ENCODE data around the gene ASB15.

ASB15 gene

DNA sequence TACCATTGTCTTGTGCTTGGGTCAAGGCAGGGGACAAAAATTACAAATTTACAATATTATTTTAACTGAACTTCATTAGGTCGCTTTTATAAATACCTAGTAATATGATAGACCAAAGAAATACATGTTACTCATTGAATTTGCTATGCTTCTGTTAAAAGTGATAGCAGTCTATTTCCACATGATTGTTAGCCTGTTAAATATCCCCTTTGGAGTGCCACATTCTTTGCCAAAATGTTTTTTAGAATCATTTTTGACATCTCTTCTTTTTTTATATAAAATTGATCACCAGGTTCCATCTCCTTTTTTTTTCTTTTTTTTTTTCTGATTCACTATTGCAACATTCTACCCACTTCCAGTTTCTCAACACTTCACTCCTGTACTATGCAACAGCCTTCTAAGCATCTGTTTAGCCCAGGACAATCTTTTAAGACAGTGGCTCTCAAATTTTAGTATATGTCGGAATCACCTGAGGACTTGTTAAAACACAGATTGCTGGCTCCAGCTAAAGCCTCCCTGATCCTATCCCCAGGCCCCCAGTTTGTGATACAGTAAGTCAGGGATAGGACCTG, 27.6 kb upstream of the ASB15 start:
- Mint-ChIP-seq H3K36me3 (no peaks in the 10 kb centered on the region), H3K4me3 (no peak overlapping the region), H3K27ac (no peak overlapping the region), H3K4me1 (no peaks in the 10 kb centered on the region), H3K27me3 (peaks cover 4% of the 10 kb centered on the region), H3K9me3 (no peaks in the 10 kb centered on the region)
- DNase-seq: no peak
- CTCF ChIA-PET: interaction anchor here (1.0 kb wide), 1 partner anchor 80 kb away, joined by 3 read pairs; no protein-coding TSS in a partner anchor

DNA sequence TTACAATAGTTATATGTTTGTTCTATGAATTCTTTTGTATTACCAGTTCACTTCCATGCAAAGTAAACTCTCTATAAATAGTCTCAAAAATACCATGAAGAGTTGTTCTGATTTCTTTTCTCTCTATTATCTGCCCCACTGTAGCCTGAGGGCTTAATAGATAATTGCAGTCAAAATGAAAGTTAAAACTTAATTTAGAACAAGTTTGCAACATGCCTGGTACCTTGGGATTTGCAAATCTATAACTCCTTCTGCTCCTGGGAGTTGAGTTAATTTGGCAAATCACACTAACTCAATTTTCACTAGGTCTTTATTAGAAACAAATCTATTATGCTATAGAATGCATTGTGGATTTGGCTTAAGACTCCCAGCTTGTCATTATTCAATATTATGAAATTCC, 22.2 kb upstream of the ASB15 start:
- Mint-ChIP-seq H3K4me1 (no peaks in the 10 kb centered on the region), H3K27ac (no peak overlapping the region), H3K36me3 (no peaks in the 10 kb centered on the region), H3K4me3 (no peak overlapping the region), H3K9me3 (no peaks in the 10 kb centered on the region), H3K27me3 (peaks cover 4% of the 10 kb centered on the region)
- CTCF ChIA-PET: no interaction called here
- no peak for DNase-seq

DNA sequence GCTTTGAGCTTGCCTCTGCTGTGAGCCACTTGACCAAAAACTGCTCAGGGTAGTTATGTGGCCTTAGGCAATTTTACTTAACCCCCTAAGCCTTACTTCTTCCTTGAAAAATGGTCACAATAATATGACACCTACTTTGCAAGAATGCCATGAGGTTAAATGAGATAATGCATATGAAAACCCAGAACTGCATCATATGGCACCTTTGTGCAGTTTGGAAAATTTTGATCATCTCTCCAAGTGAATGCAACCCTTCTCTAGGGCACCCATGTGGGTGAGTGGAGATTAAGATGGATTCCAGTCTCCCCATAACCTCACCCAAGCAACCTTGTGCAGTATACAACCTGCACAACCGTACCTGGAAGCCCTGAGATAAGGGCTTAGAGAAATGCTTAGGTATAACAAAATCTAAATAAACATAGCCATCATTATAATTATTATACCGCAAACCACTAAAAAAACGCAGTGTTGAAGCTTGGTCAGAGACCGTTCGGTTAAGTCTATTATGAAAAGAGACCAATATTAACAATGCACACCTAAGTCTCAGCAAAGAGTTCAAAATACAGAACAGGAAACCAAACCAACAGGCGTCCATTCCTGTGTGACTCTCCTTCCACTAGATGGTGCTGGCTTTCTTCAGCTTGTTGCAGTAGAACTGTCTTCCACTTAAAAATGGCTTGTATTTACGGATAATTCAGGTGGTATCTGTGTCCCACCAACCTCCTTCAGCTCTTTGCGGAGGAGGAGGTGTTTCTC, 21.0 kb upstream of the ASB15 start:
- CTCF ChIA-PET: interaction anchor here (0.5 to 2.0 kb wide), 5 partner anchors 55 to 291 kb away, joined by 3 to 6 read pairs (median 3); no protein-coding TSS in a partner anchor
- no peaks in the 10 kb centered on the region for H3K4me1 Mint-ChIP-seq
- peaks cover 4% of the 10 kb centered on the region for H3K27me3 Mint-ChIP-seq
- H3K4me3 Mint-ChIP-seq: no peak overlapping the region
- peak; percentile 24 for DNase-seq
- H3K9me3 Mint-ChIP-seq: no peaks in the 10 kb centered on the region
- no peaks in the 10 kb centered on the region for H3K36me3 Mint-ChIP-seq
- H3K27ac Mint-ChIP-seq: no peak overlapping the region

DNA sequence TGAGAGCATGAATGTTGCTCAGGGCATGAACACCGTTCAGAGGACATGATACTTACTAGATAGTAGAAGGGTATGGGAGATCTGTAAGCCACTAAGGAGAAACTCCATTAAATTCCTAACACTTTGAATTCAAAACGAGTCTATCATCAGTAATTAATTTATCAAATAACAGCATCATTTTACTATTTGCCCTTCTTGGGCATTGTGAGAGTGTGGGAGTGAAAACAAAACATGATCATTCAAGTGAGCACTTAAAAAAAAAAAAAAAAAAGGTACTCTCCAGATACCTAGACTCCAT, 20.5 kb upstream of the ASB15 start:
- no peaks in the 10 kb centered on the region for H3K9me3 Mint-ChIP-seq

DNA sequence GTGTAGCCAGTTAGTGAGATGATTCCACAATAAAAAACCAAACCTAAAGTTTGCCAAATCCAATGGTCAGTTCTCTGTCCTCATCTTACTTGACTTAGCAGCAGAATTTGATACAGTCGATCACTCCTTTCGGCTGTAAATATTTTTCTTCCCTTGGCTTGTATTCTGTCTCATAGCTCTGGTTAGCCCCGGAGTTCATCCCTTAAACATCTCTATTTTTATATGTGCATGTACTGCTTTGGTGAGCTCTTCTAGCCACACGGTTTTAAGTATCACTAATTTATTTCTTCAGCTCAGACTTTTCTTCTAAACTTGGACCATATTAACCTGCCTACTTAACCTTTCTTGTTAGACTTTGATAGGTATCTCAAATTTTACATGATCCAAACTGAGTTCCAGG, 17.8 kb upstream of the ASB15 start:
- Mint-ChIP-seq H3K27ac (no peak overlapping the region), H3K36me3 (no peaks in the 10 kb centered on the region)

More for the DNA sequence above, 20.5 kb upstream of the ASB15 start:
- CTCF ChIA-PET: interaction anchor here (0.8 to 2.0 kb wide), 4 partner anchors 55 to 291 kb away, joined by 3 to 6 read pairs (median 4); no protein-coding TSS in a partner anchor
- no peak for DNase-seq
- Mint-ChIP-seq H3K27ac (no peak overlapping the region), H3K27me3 (peaks cover 4% of the 10 kb centered on the region), H3K36me3 (no peaks in the 10 kb centered on the region), H3K4me1 (no peaks in the 10 kb centered on the region), H3K4me3 (no peak overlapping the region)

DNA sequence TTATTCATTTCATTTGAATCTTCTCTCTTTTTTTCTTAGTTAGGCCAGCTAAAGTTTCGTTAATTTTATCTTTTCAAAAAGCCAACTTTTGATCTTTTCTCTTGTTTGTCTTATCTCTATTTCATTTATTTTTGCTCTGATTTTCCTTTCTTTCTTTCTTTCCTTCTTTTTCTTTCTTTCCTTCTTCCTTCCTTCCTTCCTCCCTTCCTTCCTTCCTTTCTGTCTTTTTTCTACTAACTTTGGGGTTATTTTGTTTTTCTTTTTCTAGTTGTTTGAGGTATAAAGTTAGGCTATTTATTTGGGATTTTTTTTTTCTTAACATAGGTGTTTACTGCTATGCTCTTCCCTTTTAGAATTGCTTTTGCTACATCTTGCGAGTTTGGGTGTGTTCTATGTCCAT, 13.2 kb upstream of the ASB15 start:
- no peak for DNase-seq
- no peaks in the 10 kb centered on the region for H3K9me3 Mint-ChIP-seq
- no peaks in the 10 kb centered on the region for H3K36me3 Mint-ChIP-seq
- H3K27ac Mint-ChIP-seq: no peak overlapping the region
- H3K27me3 Mint-ChIP-seq: peaks cover 8% of the 10 kb centered on the region
- no peak overlapping the region for H3K4me3 Mint-ChIP-seq
- CTCF ChIA-PET: no interaction called here
- no peaks in the 10 kb centered on the region for H3K4me1 Mint-ChIP-seq

More for the DNA sequence above, 17.8 kb upstream of the ASB15 start:
- Mint-ChIP-seq H3K4me3 (no peak overlapping the region), H3K9me3 (no peaks in the 10 kb centered on the region), H3K4me1 (no peaks in the 10 kb centered on the region), H3K27me3 (peaks cover 12% of the 10 kb centered on the region)
- CTCF ChIA-PET: no interaction called here
- DNase-seq: no peak

DNA sequence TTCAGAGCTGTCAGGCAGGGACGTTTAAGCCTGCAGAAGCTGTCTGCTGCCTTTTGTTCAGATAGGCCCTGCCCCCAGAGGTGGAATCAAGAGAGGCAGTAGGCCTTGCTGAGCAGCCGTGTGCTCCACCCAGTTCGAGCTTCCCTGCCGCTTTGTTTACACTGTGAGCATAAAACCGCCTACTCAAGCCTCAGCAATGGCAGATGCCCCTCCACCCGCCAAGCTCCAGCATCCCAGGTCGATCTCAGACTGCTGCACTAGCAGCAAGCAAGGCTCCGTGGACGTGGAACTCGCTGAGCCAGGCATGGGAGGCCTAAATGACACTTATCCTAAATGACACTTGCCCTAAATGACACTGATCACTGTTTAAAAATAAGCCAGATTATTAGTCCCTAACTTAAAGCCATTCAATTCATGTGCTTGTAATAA, 6.8 kb upstream of the ASB15 start:
- Mint-ChIP-seq H3K27ac (no peak overlapping the region), H3K36me3 (no peaks in the 10 kb centered on the region), H3K27me3 (peaks cover 3% of the 10 kb centered on the region), H3K4me1 (no peaks in the 10 kb centered on the region), H3K9me3 (no peaks in the 10 kb centered on the region), H3K4me3 (no peak overlapping the region)
- CTCF ChIA-PET: interaction anchor here (1.8 kb wide), 1 partner anchor 52 kb away, joined by 3 read pairs; no protein-coding TSS in a partner anchor
- no peak for DNase-seq

DNA sequence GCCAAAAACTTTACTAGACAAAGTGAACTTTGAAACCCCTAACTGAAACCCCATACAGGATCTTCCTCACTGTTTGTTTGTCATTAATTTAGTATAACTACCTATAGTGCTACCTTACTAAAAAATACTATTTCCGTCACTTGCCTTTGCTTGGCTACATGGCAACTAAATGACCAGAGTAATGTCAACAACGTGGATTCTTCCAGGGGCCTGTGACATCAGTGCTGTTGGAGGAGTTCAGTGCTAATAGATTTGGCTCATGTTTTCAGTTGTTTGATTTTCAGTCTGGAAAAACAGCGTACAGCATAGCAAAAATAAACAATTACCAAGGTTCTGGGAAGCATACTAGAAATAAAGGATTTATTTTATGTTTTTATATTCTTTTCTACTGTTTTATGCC, 3.0 kb upstream of the ASB15 start:
- Mint-ChIP-seq H3K36me3 (no peaks in the 10 kb centered on the region), H3K4me3 (no peak overlapping the region), H3K9me3 (no peaks in the 10 kb centered on the region), H3K27me3 (peaks cover 3% of the 10 kb centered on the region), H3K4me1 (no peaks in the 10 kb centered on the region), H3K27ac (no peak overlapping the region)
- DNase-seq: no peak
- CTCF ChIA-PET: no interaction called here

DNA sequence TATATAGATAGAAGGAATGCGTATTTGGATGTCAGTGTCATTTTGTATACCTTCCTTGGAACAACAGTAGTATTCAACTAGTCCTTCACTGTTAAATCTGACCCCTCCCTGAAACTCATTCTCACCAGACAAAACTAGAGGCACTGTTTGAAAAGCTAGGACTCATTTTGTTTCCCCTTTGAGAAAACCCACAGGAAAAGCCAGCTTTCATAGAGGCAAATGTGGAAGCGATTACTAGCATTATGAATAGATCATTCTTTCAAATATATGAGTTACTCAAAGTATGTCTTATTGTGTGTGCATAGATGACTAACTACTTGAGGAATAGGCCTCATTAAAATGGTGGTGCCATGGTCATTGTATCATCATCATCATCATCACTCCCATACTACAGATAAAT, 1.9 kb upstream of the ASB15 start:
- no peak overlapping the region for H3K4me3 Mint-ChIP-seq
- peaks cover 3% of the 10 kb centered on the region for H3K27me3 Mint-ChIP-seq
- H3K27ac Mint-ChIP-seq: no peak overlapping the region
- no peak for DNase-seq
- CTCF ChIA-PET: no interaction called here
- no peaks in the 10 kb centered on the region for H3K4me1 Mint-ChIP-seq
- H3K36me3 Mint-ChIP-seq: no peaks in the 10 kb centered on the region
- H3K9me3 Mint-ChIP-seq: no peaks in the 10 kb centered on the region

DNA sequence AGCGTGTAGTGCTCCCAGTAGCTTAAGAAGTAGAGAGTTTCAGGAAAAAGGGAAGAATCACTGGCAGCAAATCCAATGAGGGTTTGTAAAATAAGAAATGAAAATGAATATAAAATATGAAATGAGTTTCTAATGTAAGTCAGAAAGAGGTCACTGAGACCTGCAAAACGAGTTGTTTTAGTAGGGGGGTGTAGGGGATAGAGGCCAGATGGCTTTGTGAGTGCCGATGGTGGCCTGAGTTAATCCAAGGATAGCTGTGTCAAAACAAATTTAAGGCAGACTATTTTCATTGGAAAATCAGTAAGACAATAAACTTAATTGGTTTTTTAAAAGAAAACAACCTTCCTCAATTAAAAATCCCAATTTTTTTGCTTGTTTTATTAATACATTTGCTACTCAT, 745 bp upstream of the ASB15 start:
- no peak for DNase-seq
- Mint-ChIP-seq H3K4me1 (no peaks in the 10 kb centered on the region), H3K4me3 (no peak overlapping the region), H3K27ac (no peak overlapping the region), H3K9me3 (no peaks in the 10 kb centered on the region), H3K27me3 (peaks cover 3% of the 10 kb centered on the region), H3K36me3 (no peaks in the 10 kb centered on the region)
- CTCF ChIA-PET: interaction anchor here (1.3 kb wide), 1 partner anchor 23 kb away, joined by 3 read pairs; no protein-coding TSS in a partner anchor

DNA sequence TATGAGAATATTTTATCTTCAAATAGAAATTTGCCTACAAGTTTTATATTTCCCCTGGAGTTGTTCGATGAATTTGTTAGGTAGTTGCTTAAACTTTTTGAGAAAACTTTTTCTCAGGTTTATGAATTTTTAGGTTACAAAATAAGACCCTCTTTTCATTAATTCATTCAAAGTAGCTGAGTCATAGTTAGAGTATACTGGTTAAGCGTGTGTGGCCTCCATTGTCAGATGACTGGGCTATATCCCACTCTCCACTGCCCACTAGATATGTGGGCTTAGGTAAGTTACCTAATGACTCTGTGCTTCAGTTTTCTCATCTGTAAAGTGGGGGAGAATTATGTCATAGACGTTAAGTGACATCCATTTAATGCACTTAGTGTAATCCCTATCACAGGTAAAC, 1.0 kb downstream of the ASB15 start:
- peaks cover under 1% of the 10 kb centered on the region for H3K27me3 Mint-ChIP-seq
- H3K4me3 Mint-ChIP-seq: no peak overlapping the region
- no peaks in the 10 kb centered on the region for H3K36me3 Mint-ChIP-seq
- H3K4me1 Mint-ChIP-seq: no peaks in the 10 kb centered on the region
- H3K9me3 Mint-ChIP-seq: no peaks in the 10 kb centered on the region
- DNase-seq: no peak
- CTCF ChIA-PET: no interaction called here
- no peak overlapping the region for H3K27ac Mint-ChIP-seq

DNA sequence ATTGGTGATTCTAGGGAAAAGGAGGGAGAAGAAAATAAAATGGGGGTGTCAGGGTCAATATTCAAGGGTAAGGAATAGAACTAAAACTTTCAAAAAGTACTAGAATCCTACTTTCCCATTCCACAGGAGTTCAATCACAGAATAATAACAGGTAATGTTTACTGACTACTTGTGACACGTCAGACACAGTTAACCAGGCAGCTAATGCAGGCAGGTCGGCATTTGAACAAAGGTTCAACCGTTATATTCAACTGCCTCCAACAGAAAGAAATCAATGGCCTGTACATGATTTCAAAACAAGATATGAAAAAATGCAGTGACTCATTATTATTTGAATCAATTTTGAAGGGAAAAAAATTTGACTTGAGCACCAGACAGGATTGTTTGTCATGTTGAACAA, 3.1 kb downstream of the ASB15 start:
- H3K4me3 Mint-ChIP-seq: no peak overlapping the region
- H3K9me3 Mint-ChIP-seq: no peaks in the 10 kb centered on the region
- H3K4me1 Mint-ChIP-seq: no peaks in the 10 kb centered on the region
- H3K27me3 Mint-ChIP-seq: no peaks in the 10 kb centered on the region
- no peak for DNase-seq
- CTCF ChIA-PET: no interaction called here
- H3K36me3 Mint-ChIP-seq: no peaks in the 10 kb centered on the region
- H3K27ac Mint-ChIP-seq: no peak overlapping the region

DNA sequence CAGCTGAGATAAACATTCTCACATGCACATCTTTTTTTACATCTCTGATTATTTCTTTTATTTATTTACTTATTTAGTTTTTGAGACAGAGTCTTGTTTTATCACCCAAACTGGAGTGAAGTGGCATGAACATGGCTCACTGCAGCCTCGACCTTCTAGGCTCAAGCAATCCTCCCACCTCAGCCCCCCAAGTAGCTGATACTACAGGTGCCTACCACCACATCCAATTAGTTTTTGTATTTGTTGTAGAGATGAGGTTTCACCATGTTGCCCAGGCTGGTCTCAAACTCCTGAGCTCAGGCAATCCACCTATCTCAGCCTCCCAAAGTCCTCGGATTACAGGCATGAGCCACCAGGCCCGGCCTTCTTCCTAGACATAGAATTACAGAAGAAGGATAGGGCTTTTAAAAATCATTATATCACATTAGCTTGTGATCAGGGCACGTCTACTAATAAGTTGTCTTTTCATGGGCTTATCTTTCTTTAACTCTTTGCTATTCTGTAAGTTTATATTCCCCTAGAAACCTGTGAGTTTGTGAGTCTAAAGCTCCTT, 5.9 kb downstream of the ASB15 start:
- CTCF ChIA-PET: interaction anchor here (0.7 kb wide), 1 partner anchor 17 kb away, joined by 4 read pairs; no protein-coding TSS in a partner anchor
- H3K9me3 Mint-ChIP-seq: no peaks in the 10 kb centered on the region

DNA sequence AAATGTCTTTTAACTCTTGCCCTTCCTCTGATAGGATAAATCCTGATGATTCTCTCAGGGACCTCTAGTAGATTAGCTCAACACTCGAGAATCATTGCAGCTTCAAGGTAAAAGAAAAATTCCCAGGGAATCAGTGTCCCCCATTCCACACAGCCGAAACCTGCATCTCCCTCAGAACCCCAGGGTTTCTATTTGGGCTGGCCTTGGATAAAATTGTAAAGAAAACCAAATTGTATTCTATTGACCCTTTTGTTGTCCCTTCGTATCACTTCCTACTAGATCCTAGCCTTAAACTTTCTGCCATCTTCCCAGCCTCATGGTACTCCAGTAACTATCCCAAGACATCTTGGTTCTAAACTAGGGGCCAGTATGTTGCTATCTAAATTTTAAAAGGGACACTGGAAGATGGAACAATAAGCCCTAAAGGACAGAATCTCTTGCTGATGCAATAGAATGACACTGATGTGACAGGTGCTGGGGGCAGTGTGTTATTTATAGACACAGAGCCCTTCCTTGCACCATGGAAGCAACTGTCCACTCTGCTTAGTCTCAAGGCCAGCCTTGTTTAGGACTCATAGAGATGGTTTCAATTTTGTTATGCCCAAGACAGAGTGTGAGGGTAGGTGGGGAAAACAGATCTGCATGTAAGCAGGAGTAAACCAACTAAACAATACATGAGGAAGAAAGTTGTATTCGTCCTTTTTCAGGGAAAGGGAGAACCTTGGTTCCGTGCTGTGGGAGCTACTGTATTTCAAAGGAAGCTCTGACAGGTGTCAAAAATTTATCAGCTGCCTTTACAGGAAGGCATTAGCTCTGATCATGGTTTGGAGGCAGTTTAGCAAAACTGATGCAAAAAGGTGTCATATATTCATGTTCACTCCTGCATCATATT, 7.6 kb downstream of the ASB15 start:
- CTCF ChIA-PET: no interaction called here
- Mint-ChIP-seq H3K27me3 (no peaks in the 10 kb centered on the region), H3K27ac (no peak overlapping the region), H3K36me3 (no peaks in the 10 kb centered on the region), H3K4me1 (no peaks in the 10 kb centered on the region), H3K9me3 (no peaks in the 10 kb centered on the region), H3K4me3 (no peak overlapping the region)
- DNase-seq: no peak

More for the DNA sequence above, 5.9 kb downstream of the ASB15 start:
- Mint-ChIP-seq H3K4me3 (no peak overlapping the region), H3K36me3 (no peaks in the 10 kb centered on the region), H3K27ac (no peak overlapping the region), H3K27me3 (no peaks in the 10 kb centered on the region), H3K4me1 (no peaks in the 10 kb centered on the region)
- no peak for DNase-seq

All from activated naive CD4-positive, alpha-beta T cell treated with anti-CD3 and anti-CD28 coated beads, Interleukin-2, amount 10 ng/mL, durations not matched to agents 7 days and 5 days (primary cell).